ENCODE measurements around the gene FUOM.

DNA sequence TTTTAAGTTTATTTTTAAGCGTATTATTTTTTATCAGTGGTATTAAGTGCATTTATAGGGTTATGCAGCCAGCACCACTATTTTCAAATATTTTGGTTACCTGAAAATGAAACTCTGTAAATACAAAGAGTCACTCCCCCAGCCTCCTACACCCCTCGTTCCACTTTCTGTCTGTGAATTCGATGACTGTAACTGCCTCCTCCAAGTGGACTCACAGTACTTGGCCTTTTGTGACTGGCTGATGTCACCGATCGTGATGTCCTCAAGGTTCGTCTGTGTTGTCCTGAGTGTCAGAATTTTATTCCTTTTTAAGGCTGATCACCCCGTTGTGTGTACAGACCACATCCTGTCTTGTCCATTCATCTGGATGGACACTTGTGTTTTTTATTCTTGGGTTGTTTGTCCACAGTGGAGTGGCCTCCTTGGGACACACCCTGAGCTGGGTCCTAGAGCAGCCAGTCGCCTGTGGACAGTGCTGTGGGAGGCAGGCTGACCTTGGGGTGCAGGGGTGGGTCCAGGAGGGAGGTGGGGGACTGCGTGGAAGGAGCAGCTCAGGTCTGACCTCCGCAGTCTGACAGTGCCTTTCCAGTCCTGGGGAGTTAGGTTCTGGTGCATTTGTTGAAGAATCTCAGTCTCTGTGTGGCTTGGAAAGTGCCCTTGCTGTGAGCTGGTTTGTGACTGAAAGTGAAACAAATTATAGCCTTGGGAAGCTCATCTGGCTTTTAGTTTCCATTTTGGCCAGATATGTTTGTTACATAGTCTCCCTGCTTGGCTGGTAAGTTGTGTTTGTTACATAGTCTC lies 43.0 kb upstream of the FUOM start:
- TF ChIP-seq, protein P1, sequence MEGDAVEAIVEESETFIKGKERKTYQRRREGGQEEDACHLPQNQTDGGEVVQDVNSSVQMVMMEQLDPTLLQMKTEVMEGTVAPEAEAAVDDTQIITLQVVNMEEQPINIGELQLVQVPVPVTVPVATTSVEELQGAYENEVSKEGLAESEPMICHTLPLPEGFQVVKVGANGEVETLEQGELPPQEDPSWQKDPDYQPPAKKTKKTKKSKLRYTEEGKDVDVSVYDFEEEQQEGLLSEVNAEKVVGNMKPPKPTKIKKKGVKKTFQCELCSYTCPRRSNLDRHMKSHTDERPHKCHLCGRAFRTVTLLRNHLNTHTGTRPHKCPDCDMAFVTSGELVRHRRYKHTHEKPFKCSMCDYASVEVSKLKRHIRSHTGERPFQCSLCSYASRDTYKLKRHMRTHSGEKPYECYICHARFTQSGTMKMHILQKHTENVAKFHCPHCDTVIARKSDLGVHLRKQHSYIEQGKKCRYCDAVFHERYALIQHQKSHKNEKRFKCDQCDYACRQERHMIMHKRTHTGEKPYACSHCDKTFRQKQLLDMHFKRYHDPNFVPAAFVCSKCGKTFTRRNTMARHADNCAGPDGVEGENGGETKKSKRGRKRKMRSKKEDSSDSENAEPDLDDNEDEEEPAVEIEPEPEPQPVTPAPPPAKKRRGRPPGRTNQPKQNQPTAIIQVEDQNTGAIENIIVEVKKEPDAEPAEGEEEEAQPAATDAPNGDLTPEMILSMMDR (IDR thresholded peaks at IDR 0.05): no peak
- TF ChIP-seq POLR2A (IDR thresholded peaks at IDR 0.05; ENCODE audit: low read depth) (no peak), POLR2AphosphoS5 (IDR thresholded peaks at IDR 0.05) (no peak)

Measured in esophagus muscularis mucosa (tissue), 3 donors.